B cell (primary cell): ENCODE measurements around the gene HIP1. TPM values are rescaled to one million over a fixed set of nuclear protein-coding genes. Genes with fewer than 3 reads are reported as not detected.
A peak's percentile ranks its signal among the peaks of the same experiment; 100 is the strongest.
"Not testable (repeated sequence)": the region's sequence is repeated elsewhere in the genome, so short reads cannot be mapped to it uniquely, and the experiment has no call there.

ENCODE experiments used
- ATAC-seq: fragments of 200-7000 bp; cut with Tn5 transposase; one replicate; pipeline ENCODE4 v1.10.0; 2021; ENCODE audit warnings: low read depth, mild to moderate bottlenecking, moderate number of reproducible peaks, moderate library complexity
- CTCF ChIA-PET: fragments of 350-600 bp; sonication (Branson Sonifier 250); formaldehyde crosslinking; loops from one replicate; lab custom pipeline; 2021; ENCODE audit warnings: antibody characterized with exemption, inconsistent platforms; lab: Charles Lee
- POLR2A ChIA-PET: fragments of 350-600 bp; sonication (Branson Sonifier 250); formaldehyde crosslinking; loops from one replicate; lab custom pipeline; 2021; ENCODE audit warnings: antibody characterized with exemption; lab: Charles Lee
- DNase-seq: peaks from one replicate; pipeline ENCODE4 v3.0.0; 2013
- H2AFZ ChIP-seq: 2 replicates; pipeline ENCODE4 v1.6.1; 2012; ENCODE audit warnings: mild to moderate bottlenecking, low read depth, low read length; ENCODE audit not compliant: insufficient read depth, poor library complexity, severe bottlenecking
- H3K27ac ChIP-seq, 2 donors: 1 replicate in 1 of 2; 2 replicates in 1 of 2; pipeline ENCODE4 v1.5.1; 2012 to 2013; ENCODE audit warnings: low read length in 2 of 2, mild to moderate bottlenecking in 2 of 2, moderate library complexity in 1 of 2
- H3K27me3 ChIP-seq, 4 experiments: fragments of 200-600 bp in 1 of 4; sonication (generic) in 1 of 4; replicated peaks in 1 of 4; 1 replicate in 2 of 4; 2 replicates in 2 of 4; pipeline versions ENCODE4 v1.6.1 to v1.7.0; 2013 to 2016; ENCODE audit warnings: low read length in 3 of 4, mild to moderate bottlenecking in 2 of 4, mixed read lengths in 1 of 4, moderate library complexity in 1 of 4; ENCODE audit not compliant: insufficient read depth in 4 of 4, control insufficient read depth in 3 of 4; ENCODE audit errors: control extremely low read depth in 1 of 4
- H3K36me3 ChIP-seq, 2 experiments: replicated peaks in 1 of 2; 1 replicate in 1 of 2; 2 replicates in 1 of 2; pipeline versions ENCODE4 v1.6.1 to v1.7.1; 2013; ENCODE audit warnings: low read length in 1 of 2; ENCODE audit not compliant: insufficient read depth in 2 of 2, control insufficient read depth in 1 of 2; ENCODE audit errors: control extremely low read depth in 1 of 2, extremely low read depth in 1 of 2
- H3K4me1 ChIP-seq, 2 donors: fragments of 200-600 bp in 1 of 2; sonication (generic) in 1 of 2; 1 replicate in 1 of 2; 2 replicates in 1 of 2; pipeline versions ENCODE4 v1.5.1 to v1.6.1; 2013 to 2017; ENCODE audit warnings: low read length in 2 of 2; ENCODE audit not compliant: control insufficient read depth in 2 of 2, insufficient read depth in 2 of 2
- H3K4me2 ChIP-seq: replicated peaks from 2 replicates; pipeline ENCODE3; 2012; ENCODE audit warnings: mild to moderate bottlenecking, low read depth, low read length; ENCODE audit not compliant: poor library complexity, severe bottlenecking
- H3K4me3 ChIP-seq, 5 experiments: fragments of 200-600 bp in 1 of 5; sonication (generic) in 1 of 5; 1 replicate in 3 of 5; 2 replicates in 2 of 5; pipeline versions ENCODE4 v1.5.1 to v1.7.0; 2011 to 2016; ENCODE audit warnings: low read length in 4 of 5, mild to moderate bottlenecking in 4 of 5, low read depth in 2 of 5, control low read depth in 1 of 5, moderate library complexity in 1 of 5; ENCODE audit not compliant: insufficient read depth in 1 of 5; ENCODE audit errors: control extremely low read depth in 1 of 5, extremely low read depth in 1 of 5
- H3K79me2 ChIP-seq: fragments of 200-600 bp; sonication (generic); one replicate; pipeline ENCODE4 v1.6.0; 2016; ENCODE audit warnings: low read length; ENCODE audit not compliant: control insufficient read depth, insufficient read depth
- H3K9ac ChIP-seq: fragments of 200-600 bp; sonication (generic); 2 replicates; pipeline ENCODE4 v1.6.1; 2017; ENCODE audit warnings: mild to moderate bottlenecking, low read length, moderate library complexity
- H3K9me3 ChIP-seq, 3 donors: one replicate each; pipeline versions ENCODE4 v1.6.1 to v1.7.1; 2013; ENCODE audit warnings: low read length in 2 of 3; ENCODE audit not compliant: control insufficient read depth in 2 of 3, insufficient read depth in 1 of 3; ENCODE audit errors: control extremely low read depth in 1 of 3
- H4K20me1 ChIP-seq: 2 replicates; pipeline ENCODE4 v1.6.0; 2012; ENCODE audit warnings: mild to moderate bottlenecking, low read length; ENCODE audit not compliant: insufficient read depth, control insufficient read depth, poor library complexity, severe bottlenecking
- H3K27ac Mint-ChIP-seq: one replicate; pipeline ENCODE4 v1.8.0; 2021; ENCODE audit warnings: mixed read lengths
- H3K27me3 Mint-ChIP-seq: one replicate; pipeline ENCODE4 v1.8.0; 2021; ENCODE audit warnings: mixed read lengths
- H3K4me1 Mint-ChIP-seq: one replicate; pipeline ENCODE4 v1.8.0; 2021; ENCODE audit warnings: mixed read lengths
- H3K4me3 Mint-ChIP-seq: one replicate; pipeline ENCODE4 v1.8.0; 2021; ENCODE audit warnings: mixed read lengths
- H3K9me3 Mint-ChIP-seq: one replicate; pipeline ENCODE4 v1.8.0; 2022; ENCODE audit warnings: mixed read lengths; ENCODE audit not compliant: insufficient read depth
- CTCF ChIP-seq: fragments of 200-600 bp; IDR thresholded peaks from one replicate; pipeline ENCODE4 v1.8.0; 2022; ENCODE audit warnings: antibody characterized with exemption, mild to moderate bottlenecking
- EZH2 ChIP-seq: IDR thresholded peaks from 2 replicates; pipeline ENCODE4 v1.6.1; 2012; ENCODE audit warnings: borderline replicate concordance, low read depth, mild to moderate bottlenecking, moderate library complexity, low read length; ENCODE audit not compliant: insufficient read depth, poor library complexity, severe bottlenecking
- WGBS: methylation state at CpG from one replicate; pipeline ENCODE4 v1.1.5; 2013; ENCODE audit warnings: missing lambda C conversion rate; ENCODE audit not compliant: insufficient coverage; 5-methylcytosine and 5-hydroxymethylcytosine counted together
- intact Hi-C: fragments of 100-400 bp; cut with micrococcal nuclease; formaldehyde crosslinking; loops from one replicate; pipeline ENCODE4 v1.10.0; 2022
- polyA minus RNA-seq: library from RNA; depleted of rRNA, polyadenylated mRNA; stranded (reverse); fragments of >200 nt; gene quantifications from 2 replicates; pipeline ENCODE4 v1.2.3, GENCODE V29; 2012
- polyA plus RNA-seq: library from polyadenylated mRNA; depleted of rRNA; stranded (reverse); fragments of >200 nt; gene quantifications from 2 replicates; pipeline ENCODE4 v1.2.3, GENCODE V29; 2012
- total RNA-seq, 2 donors: library from RNA; stranded (reverse); fragments of 120-200 nt in 1 of 2; gene quantifications; 1 replicate in 1 of 2; 2 replicates in 1 of 2; pipeline versions ENCODE4 v1.2.3 to v1.2.4, GENCODE V29; 2013 to 2022

Gene HIP1
- 16.7 and 20.8 TPM in 2 replicates for total RNA-seq
- 3.5 TPM for total RNA-seq (2013)
- polyA plus RNA-seq, result 6.5 and 12.2 TPM in 2 replicates
- polyA minus RNA-seq, result 2.9 and 10.6 TPM in 2 replicates

- Mint-ChIP-seq H3K9me3 (no peaks in the 10 kb centered on the region), H3K4me3 (peak within 1 kb of the TSS; percentile 94), H3K27me3 (no peaks in the 10 kb centered on the region), H3K27ac (peak within 1 kb of the TSS; percentile 97), H3K4me1 (peaks cover 34% of the 10 kb centered on the region)
- no peak for TF ChIP-seq EZH2
- TF ChIP-seq CTCF, result no peak
- Histone ChIP-seq H3K4me2 (peak within 1 kb of the TSS; percentile 100), H2AFZ (peak within 1 kb of the TSS; percentile 100), H3K27me3 (no peaks in the 10 kb centered on the region), H3K36me3 (no peaks in the 10 kb centered on the region), H3K9me3 (no peaks in the 10 kb centered on the region), H3K9ac (peak within 1 kb of the TSS; percentile 96), H3K27ac (peak within 1 kb of the TSS; percentile 81 to 95), H3K4me3 (peak within 1 kb of the TSS; percentile 58 to 97 (median 91)), H3K4me1 (peaks cover 31 to 38% of the 10 kb centered on the region in 2 donors), H3K79me2 (peaks cover 25% of the 10 kb centered on the region), H4K20me1 (no peaks in the 10 kb centered on the region)
- POLR2A ChIA-PET, result interaction anchor here (1.4 to 1.7 kb wide), 2 partner anchors 18 to 76 kb away, joined by 4 to 5 read pairs; no protein-coding TSS in a partner anchor
- DNase-seq (no peak), ATAC-seq (no peak)
- CTCF ChIA-PET, result interaction anchor here (1.3 to 6.0 kb wide), 2 partner anchors 12 to 23 kb away, joined by 3 to 36 read pairs; no protein-coding TSS in a partner anchor
- intact Hi-C loops, result loop anchor here (2.0 to 10.0 kb wide), 6 partner anchors 76 to 664 kb away; partner anchors contain the start of genes POM121C, RCC1L, RHBDD2 and TMEM120A
- WGBS, result under 1% methylated on average over 30 of the region's 30 CpGs
Observed at GRCh38 chr7:75738604-75738974, at the start of gene HIP1. HIP1 (minus strand) TSS chr7:75738941; CDS start chr7:75738920, 21 bp downstream.

- H3K27me3 Mint-ChIP-seq, H3K36me3 ChIP-seq, POLR2A ChIA-PET, intact Hi-C loops, H3K4me1 Mint-ChIP-seq, H3K27ac Mint-ChIP-seq, H3K27me3 ChIP-seq, H3K4me3 Mint-ChIP-seq, H2AFZ ChIP-seq, DNase-seq, H3K9me3 Mint-ChIP-seq, H3K9ac ChIP-seq, H3K4me3 ChIP-seq, ATAC-seq, H3K4me1 ChIP-seq, H4K20me1 ChIP-seq, H3K27ac ChIP-seq, H3K4me2 ChIP-seq, H3K79me2 ChIP-seq, H3K9me3 ChIP-seq: not testable (repeated sequence)
- CTCF ChIA-PET, result interaction anchor here (0.6 kb wide), 1 partner anchor 45 kb away, joined by 3 read pairs; no protein-coding TSS in a partner anchor
- 80% methylated on average over 9 of the region's 14 CpGs for WGBS
Observed at GRCh38 chr7:75788154-75788847, 49.6 kb upstream of the HIP1 start.

- H2AFZ ChIP-seq, H3K9ac ChIP-seq, H3K27ac ChIP-seq, intact Hi-C loops, H3K9me3 Mint-ChIP-seq, DNase-seq, POLR2A ChIA-PET, H3K4me3 Mint-ChIP-seq, H3K27me3 ChIP-seq, H3K36me3 ChIP-seq, H3K9me3 ChIP-seq, H3K4me1 ChIP-seq, H4K20me1 ChIP-seq, H3K4me2 ChIP-seq, H3K27ac Mint-ChIP-seq, H3K79me2 ChIP-seq, ATAC-seq, H3K4me1 Mint-ChIP-seq, CTCF ChIA-PET, H3K4me3 ChIP-seq: not testable (repeated sequence)
- WGBS, result no CpG with 5 or more reads among the region's 5 CpGs
- peaks cover 29% of the 10 kb centered on the region for H3K27me3 Mint-ChIP-seq
Observed at GRCh38 chr7:75783058-75783457, 44.3 kb upstream of the HIP1 start.
